HG02840 (cell line): ENCODE data around the gene PYY.

Source experiments
- ATAC-seq: cut with Tn5 transposase; IDR thresholded peaks from one replicate; pipeline ENCODE4 v1.9.1; 2021; ENCODE audit warnings: mild to moderate bottlenecking, moderate library complexity, moderate number of reproducible peaks; ENCODE audit not compliant: unreplicated experiment, low FRiP score

The PYY gene

DNA sequence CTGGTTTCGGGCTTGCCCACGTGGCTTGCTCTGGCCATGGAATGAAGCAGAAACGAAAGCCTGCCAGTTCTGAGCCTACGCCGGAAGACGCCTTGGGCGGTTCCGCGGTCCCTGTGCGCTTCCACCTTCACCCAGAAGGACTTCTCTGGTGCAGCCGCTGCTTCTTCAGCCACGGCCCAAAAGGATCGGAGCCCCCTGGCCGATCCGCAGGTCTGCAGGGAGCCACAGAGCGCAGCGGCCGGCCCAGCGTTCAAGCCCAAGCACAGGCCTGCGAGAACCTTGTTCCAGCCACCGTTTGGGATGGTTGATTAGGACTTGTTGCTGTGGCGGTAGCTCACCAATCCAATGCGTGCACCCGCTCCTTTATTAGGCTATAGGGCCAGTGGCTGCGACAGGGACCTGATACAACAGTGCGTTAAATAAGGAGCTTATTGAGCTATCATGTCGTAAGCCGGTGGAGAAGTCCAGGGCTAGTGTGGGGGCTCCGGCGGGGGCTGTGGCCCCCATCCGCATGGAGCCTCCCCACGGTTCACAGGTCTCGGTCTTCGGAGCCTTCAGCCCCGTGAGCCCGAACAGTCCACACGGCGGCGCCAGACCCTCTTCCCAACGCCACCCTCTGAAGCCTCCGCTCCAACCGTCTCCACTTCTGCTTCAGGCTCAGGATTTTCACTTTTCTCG lies 36.3 kb downstream of the PYY start:
- no peak for ATAC-seq

- ATAC-seq = no peak
Measured at GRCh38 chr17:43917016-43917347, 36.8 kb downstream of the PYY start.

- ATAC-seq = no peak
Measured at GRCh38 chr17:43916385-43916784, 37.4 kb downstream of the PYY start.

- no peak for ATAC-seq
Measured at GRCh38 chr17:43915559-43915958, 38.2 kb downstream of the PYY start.

GRCh38 chr17:43914451-43914850 lies 39.3 kb downstream of the PYY start:
- no peak for ATAC-seq

DNA sequence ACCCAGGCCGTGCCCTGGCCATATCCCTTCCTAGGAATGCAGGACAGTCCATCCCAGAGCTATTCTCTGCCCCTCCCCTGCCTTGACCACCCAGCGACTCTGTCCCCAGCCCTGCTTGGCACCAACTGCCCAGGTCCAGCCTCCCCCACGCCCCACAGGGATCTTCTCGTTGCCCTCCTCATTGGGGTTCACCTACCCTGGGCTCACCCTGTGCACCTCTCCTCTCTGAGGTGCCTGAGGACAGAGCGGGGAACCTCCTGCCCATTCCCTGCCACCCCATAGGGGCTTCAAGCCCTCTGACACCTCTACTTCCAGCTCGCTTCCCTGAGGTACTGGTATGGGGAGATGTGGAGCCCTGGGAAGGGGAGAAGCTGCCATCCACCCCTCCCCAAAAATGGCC lies 40.2 kb downstream of the PYY start:
- ATAC-seq = no peak

- ATAC-seq = no peak
Measured at GRCh38 chr17:43912635-43913304, 41.0 kb downstream of the PYY start.

- ATAC-seq = no peak
Measured at GRCh38 chr17:43911904-43912303, 41.8 kb downstream of the PYY start.

DNA sequence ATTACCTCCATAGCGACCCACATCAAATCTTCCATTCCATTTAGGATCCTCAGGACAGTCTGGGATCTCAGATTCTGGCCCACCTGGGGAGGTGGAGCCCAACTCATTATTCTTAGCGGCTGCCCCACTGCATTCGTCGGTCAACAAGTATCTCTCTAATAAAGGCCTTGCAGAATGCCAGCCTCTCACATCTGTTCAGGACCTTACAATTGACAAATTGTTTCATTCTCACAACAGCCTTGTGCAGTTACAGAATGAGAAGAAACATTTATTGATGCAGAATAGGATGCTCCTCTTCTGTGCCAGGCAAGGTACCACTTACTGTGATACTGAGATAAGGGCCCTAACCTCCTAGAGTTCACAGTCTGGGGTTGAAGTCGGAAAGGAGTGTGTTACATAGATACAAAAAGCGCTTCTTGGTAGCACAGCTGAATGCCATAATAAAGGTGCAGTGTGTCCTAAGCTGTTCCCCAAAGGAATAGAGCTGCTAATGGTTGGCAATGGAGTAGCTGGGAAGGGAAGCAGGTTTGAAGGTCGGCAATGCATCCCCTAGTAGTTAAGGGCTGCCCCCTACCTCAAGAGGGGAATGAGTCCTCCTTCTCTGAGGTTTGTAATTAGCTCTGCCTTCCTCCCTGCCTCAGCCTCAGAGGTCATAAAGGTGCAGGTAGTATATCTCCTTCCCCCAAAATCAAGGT lies 44.1 kb downstream of the PYY start:
- no peak for ATAC-seq

DNA sequence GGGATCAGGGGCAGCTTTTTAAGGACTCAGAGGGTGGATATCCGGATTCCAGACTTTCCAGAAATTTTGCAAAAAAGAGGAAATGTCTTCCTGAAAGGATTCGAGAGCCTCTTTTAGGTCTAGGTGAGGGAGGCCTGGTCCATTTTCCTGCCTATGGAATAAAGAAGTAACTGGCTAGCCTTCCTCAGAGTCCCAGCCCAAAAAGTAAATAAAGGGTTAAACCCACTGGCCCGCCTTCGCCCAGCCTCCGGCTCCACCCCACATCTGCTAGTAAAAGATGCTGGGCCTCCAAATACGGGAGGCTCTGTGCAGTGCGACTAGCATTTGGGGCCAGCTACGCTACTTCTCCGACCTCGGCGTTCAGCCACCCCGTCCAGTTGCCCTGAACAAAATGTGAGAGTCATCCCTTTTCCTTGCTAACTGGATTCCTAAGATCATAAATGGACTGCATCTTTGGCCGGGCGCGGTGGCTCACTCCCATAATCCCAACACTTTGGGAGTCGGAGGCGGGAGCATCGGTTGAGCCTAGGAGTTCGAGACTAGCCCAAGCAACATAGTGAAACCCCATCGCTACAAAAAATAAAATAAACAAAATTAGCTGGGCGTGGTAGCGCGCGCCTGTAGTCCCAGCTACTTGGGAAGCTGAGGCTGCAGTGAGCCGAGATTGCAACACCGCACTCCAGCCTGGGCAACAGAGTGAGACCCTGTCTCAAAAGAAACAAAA lies 45.6 kb downstream of the PYY start:
- ATAC-seq = no peak

DNA sequence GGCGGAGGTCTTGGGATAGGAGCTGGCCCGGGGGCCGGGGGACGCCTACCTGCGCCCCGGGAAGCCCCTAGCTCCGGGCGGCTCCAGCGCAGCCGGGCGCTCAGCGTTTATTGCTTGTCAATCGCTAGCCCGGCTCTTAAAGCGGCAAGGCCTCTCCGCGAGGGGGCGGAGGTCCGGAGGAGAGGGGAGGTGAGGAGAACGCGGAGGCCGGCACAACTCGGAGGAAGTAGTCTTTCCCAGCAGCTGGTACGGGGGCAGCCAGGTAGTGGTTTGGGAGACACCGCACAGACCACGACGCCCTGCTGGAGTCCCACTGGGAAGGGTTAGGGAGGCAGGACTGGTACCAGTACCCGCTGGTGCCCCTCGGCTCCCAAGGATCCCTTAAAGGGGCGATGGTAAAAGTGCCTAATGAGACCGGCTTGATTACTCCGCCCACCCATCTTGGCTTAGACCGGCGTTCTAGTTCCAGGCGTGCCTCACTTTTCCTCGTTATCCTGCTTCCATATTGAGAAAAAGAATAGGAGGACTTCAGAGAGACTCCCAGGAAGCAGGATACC lies 46.2 kb downstream of the PYY start, which contains the start of gene MPP2:
Gene MPP2 (minus strand): TSS at position 112 of the 557 bp plus-strand sequence. CDS start 3,076 bp downstream, outside the sequence.
- ATAC-seq = no peak

DNA sequence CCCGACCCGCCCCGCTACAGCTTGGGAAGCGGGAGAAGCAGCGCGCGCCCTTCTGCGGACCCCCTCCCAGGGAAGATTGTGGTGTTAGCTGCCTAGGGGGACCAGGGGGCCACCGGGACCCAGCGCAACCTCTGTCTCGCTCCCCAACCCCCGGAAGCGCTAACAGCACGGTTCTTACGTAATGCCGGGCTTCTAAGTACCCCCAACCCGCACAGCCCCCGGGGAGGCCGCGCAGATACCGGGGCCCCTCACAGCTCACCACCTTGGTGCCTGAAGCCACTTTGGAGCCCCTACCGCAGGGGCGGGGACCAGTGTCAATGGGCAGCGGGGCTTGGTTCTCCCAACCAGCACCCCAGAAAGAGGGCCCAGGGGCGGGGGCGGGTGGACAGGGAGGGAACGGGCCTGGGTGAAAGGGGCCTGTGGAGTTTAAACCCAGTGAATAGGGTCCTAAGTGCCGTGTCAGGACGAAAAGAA lies 46.8 kb downstream of the PYY start:
- no peak for ATAC-seq

GRCh38 chr17:43905985-43906852 lies 47.5 kb downstream of the PYY start:
- no peak for ATAC-seq

- ATAC-seq = no peak
Measured at GRCh38 chr17:43905400-43905984, 48.2 kb downstream of the PYY start.
